ENCODE data around the gene CDKL5. TPM values are rescaled to one million over a fixed set of nuclear protein-coding genes. Genes with fewer than 3 reads are reported as not detected.

The CDKL5 gene
- 1 to 10 TPM in 1 of 2 donors, under 1 TPM in 1; 0.95 to 1.7 TPM for total RNA-seq

DNA sequence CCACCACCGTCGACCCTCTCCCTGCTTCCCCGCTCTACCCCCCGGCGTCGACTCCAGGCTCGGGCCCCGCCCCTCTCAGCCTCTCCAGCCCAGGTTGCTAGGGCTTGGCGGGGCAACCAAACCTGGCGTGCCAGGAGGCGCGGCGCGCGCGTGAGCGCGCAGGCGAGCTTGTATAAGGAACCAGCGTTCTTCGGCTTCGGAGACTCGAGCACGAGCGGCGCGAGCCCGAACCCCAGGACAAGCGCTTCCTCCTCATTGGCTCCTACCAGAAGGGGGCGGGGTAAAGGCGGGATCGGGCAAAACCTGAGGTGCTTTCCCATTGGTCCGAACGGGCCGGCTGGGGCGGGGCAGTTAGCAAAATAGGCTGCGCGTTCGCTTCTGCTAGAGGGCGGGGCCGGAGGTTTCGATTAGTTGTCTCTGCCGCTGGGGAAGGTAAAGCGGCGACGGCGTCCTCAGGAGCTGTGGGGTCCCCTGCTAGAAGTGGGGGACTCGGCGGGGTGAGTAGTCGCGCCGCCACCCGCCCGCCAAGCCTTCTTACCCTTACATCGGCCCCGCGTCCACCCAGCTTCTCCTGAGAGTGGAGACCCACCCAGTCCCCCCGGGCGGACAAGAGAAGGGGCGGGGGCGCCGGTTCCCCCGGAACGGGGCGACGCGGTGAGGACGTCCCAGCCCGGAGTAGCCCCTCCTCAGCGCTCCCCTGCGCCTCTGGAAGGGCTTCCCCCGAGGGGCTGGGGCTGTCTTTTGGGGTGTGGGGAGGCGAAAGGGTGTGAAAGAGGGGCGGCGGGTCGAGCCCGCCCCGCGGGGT lies at the start of gene CDKL5:
Gene CDKL5, plus strand, starts transcription at position 410 of the 805 bp plus-strand sequence. CDS start 81,489 bp downstream, outside the sequence.
- Mint-ChIP-seq H3K9me3 (no peaks in the 10 kb centered on the region), H3K27me3 (no peaks in the 10 kb centered on the region), H3K4me3 (peak within 1 kb of the TSS; percentile 89), H3K4me1 (peaks cover 5% of the 10 kb centered on the region), H3K27ac (peak within 1 kb of the TSS; percentile 54), H3K36me3 (ENCODE audit: low read depth) (no peaks in the 10 kb centered on the region)
- peak; percentile 94 for ATAC-seq (replicated peaks)

DNA sequence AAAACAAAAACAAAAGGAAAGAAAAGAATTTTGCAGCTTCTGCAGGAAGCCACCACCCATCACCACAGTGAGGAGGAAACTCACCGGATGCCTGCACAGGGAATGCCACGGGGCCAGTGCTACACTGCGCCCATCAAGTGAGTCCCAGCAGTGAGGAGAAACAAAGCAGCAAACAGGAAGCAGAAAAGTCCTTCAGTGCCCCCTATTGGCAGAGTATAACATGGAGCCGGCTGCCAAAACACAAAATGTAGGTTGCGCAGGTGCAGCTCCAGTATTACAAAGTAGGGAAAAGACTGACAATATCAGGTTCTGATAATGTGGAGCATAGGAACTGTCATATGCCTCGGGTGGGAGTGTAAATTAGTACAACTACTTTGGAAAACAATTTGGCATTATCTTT lies 47.6 kb upstream of the CDKL5 start:
- Mint-ChIP-seq H3K9me3 (no peaks in the 10 kb centered on the region), H3K4me3 (no peak overlapping the region), H3K4me1 (no peaks in the 10 kb centered on the region), H3K27ac (no peak overlapping the region), H3K36me3 (ENCODE audit: low read depth) (no peaks in the 10 kb centered on the region), H3K27me3 (no peaks in the 10 kb centered on the region)
- peak; percentile 54 for ATAC-seq (replicated peaks)

DNA sequence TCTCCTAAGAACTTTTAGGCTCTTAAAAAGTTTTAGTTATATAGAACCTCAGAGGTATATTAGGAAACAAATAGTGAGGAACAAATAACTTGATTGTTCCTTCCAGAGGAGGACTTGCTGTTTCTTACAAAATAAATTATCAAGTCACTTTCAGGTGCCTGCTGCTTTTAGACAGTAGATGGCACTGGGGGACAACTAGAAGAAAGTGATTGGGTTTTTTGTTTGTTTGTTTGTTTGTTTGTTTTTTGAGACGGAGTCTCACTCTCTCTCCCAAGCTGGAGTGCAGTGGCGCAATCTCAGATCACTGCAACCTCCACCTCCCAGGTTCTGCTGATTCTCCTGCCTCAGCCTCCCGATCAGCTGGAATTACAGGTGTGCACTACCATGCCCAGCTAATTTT lies 35.4 kb upstream of the CDKL5 start:
- Mint-ChIP-seq H3K36me3 (ENCODE audit: low read depth) (no peaks in the 10 kb centered on the region), H3K9me3 (no peaks in the 10 kb centered on the region), H3K27ac (no peak overlapping the region), H3K27me3 (no peaks in the 10 kb centered on the region), H3K4me3 (no peak overlapping the region), H3K4me1 (no peaks in the 10 kb centered on the region)
- ATAC-seq (replicated peaks), result no peak

DNA sequence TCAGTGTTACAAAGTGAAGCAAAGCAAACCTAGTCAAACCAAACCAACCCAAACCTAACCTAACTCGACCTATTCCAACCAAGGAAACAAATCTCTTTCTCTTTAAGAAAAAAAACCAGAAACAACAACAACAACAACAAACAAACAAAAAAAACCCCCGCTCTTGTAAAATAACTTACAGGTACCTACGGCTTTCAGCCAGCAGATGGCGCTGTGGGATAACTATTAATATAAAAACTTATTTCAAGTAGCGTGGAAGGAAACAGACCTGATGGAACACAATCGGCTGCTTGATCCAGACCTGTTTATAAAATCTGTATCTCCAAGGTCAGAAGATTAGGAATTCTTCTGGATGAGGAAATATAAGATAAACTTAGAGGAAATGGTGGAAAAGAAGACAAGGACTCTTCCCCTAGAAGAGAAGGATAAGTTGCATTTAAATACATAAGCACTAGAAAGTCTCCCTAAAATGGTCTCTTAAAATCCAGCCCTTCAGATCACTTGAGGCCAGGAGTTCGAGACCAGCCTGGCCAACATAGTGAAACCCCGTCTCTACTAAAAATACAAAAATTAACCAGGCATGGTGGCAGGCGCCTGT lies 34.4 kb upstream of the CDKL5 start:
- Mint-ChIP-seq H3K9me3 (no peaks in the 10 kb centered on the region), H3K36me3 (ENCODE audit: low read depth) (no peaks in the 10 kb centered on the region), H3K27ac (no peak overlapping the region), H3K27me3 (no peaks in the 10 kb centered on the region), H3K4me1 (no peaks in the 10 kb centered on the region), H3K4me3 (no peak overlapping the region)
- ATAC-seq (replicated peaks), result no peak

DNA sequence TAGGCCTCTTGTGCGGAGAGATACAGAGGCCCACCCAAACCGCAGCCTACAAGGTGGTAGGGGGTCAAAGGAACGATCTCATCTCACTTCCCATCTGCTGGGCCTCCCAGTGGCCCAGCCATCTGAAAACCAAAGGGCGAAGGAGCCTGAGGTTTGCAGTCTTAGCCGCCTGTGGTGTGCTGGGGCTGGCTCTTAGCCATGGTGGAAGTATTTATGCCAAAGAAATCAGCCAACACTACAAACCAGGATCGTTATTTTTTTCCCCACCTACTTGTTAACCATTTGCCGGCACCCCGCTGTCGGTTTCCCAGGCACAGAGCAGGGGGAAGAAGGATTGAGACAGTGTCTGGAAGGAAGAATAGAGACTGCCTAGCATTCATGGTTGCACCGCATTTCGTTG lies 30.9 kb upstream of the CDKL5 start:
- Mint-ChIP-seq H3K36me3 (ENCODE audit: low read depth) (no peaks in the 10 kb centered on the region), H3K27ac (no peak overlapping the region), H3K4me1 (no peaks in the 10 kb centered on the region), H3K27me3 (no peaks in the 10 kb centered on the region), H3K9me3 (no peaks in the 10 kb centered on the region), H3K4me3 (no peak overlapping the region)
- ATAC-seq (replicated peaks), result no peak

DNA sequence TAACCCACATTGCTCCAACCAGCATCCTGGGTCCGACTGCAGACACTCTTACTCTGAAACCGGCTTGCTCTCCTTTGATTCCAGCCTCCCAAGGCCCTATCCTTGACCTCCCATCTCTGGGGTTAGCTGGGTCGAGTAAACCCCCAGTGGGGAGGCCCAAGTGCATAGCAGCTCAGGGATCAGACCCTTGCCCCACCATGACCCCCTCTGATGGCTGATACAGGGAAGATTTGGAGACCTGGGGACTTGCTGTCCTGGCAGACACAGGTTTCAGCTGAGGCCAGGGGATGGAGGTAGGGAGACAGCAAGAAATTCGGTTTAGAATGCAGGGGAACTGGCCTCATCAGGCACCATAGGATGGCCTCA lies 23.6 kb upstream of the CDKL5 start:
- Mint-ChIP-seq H3K4me1 (no peaks in the 10 kb centered on the region), H3K36me3 (ENCODE audit: low read depth) (no peaks in the 10 kb centered on the region), H3K27ac (no peak overlapping the region), H3K27me3 (no peaks in the 10 kb centered on the region), H3K9me3 (no peaks in the 10 kb centered on the region), H3K4me3 (no peak overlapping the region)
- ATAC-seq (replicated peaks), result no peak

DNA sequence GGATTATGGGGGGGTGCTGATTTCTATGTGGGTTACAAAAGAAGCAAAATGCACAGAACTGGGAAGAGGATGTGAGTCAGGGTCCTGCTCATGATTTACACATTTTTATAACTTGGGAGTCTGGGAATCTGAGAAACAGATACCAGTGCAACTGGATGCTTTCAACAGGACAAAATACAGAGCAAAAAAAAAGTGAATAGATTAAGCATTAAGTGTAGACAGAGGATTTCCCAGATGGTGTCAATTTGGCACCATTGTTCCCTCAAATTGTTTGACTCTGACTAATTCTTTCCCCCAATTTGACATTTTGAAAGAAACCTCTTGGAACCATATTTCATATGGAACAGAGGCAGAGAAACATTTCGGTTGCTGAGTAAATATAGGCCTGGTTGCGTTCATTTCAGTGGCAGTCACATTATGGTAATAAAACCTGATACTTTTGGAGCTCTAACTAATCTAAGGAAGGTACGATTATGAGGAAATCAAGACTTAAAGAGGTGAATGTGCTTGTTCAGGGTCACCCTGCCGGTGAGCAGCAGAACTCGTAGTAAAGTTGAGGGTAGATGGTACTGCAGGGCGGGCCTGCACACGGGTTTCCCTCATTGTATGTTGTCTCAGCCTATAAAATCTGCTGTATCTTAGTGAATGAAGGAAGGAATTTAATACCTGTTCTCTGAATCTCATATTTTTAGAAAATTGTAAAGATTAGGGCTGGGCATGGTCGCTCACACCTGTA lies 18.7 kb upstream of the CDKL5 start:
- H3K9me3 Mint-ChIP-seq, result no peaks in the 10 kb centered on the region
- no peak overlapping the region for H3K27ac Mint-ChIP-seq
- no peaks in the 10 kb centered on the region for H3K36me3 Mint-ChIP-seq (ENCODE audit: low read depth)
- H3K27me3 Mint-ChIP-seq, result no peaks in the 10 kb centered on the region
- no peak for ATAC-seq (replicated peaks)
- H3K4me1 Mint-ChIP-seq, result no peaks in the 10 kb centered on the region
- no peak overlapping the region for H3K4me3 Mint-ChIP-seq

DNA sequence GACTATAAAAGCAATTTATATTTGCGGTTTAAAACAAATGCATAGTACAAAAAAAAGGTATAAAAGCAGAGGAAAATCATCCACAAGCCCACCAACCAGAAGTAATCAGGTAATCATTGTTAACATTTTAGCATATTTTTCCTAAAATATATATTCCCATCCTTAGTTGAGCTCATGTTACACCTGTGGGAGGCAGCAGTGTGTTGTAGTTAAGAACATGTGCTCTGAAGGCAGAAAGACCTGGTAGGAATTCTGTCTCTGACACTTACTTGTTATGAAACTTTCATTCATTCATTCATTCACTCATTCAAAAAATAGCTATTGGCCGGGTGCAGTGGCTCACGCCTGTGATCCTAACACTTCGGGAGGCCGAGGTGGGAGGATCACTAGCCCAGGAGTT lies 15.4 kb upstream of the CDKL5 start:
- H3K4me3 Mint-ChIP-seq, result no peak overlapping the region
- H3K27ac Mint-ChIP-seq, result no peak overlapping the region
- no peaks in the 10 kb centered on the region for H3K4me1 Mint-ChIP-seq
- no peaks in the 10 kb centered on the region for H3K36me3 Mint-ChIP-seq (ENCODE audit: low read depth)
- H3K27me3 Mint-ChIP-seq, result no peaks in the 10 kb centered on the region
- ATAC-seq (replicated peaks), result no peak
- H3K9me3 Mint-ChIP-seq, result no peaks in the 10 kb centered on the region

DNA sequence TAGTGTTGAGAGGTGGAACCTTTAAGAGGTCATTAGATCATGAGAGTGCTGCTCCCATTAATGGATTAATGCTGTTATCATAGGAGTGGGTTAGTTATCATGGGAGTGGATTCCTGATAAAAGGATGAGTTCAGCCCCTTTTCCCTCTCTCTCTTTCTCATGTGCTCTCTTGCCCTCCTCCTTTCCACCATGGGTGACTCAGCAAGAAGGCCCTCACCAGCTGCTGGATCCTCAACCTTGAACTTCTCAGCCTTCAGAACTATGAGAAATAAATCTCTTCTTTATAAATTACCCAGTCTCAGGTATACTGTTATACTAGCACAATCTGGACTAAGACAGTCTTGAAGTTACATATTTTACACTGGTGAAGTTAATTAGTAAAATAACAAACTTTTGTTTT lies 10.0 kb upstream of the CDKL5 start:
- H3K36me3 Mint-ChIP-seq (ENCODE audit: low read depth), result no peaks in the 10 kb centered on the region
- no peak for ATAC-seq (replicated peaks)
- H3K4me3 Mint-ChIP-seq, result no peak overlapping the region
- no peak overlapping the region for H3K27ac Mint-ChIP-seq
- H3K9me3 Mint-ChIP-seq, result no peaks in the 10 kb centered on the region
- H3K4me1 Mint-ChIP-seq, result no peaks in the 10 kb centered on the region
- H3K27me3 Mint-ChIP-seq, result no peaks in the 10 kb centered on the region

DNA sequence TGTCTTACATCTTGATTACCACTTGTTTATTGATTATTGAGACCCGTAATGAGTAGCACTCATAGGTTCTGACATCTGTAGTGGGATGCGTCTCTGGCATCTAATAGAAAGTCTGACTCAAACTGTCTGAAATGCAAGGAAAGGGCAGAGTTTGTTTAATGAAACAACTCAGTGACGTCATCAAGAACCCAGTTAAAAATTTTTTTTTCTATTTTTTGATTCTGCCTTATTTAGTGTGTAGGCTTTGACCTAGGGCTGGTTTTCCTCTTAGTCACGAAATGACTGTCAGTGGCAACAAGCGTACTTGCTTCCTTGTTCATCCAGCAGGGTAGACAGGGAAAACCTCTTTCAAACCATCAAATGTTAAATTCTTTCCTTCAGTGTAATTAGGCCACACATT lies 3.1 kb upstream of the CDKL5 start:
- H3K4me3 Mint-ChIP-seq, result no peak overlapping the region
- H3K27ac Mint-ChIP-seq, result no peak overlapping the region
- no peak for ATAC-seq (replicated peaks)
- peaks cover 5% of the 10 kb centered on the region for H3K4me1 Mint-ChIP-seq
- no peaks in the 10 kb centered on the region for H3K27me3 Mint-ChIP-seq
- no peaks in the 10 kb centered on the region for H3K36me3 Mint-ChIP-seq (ENCODE audit: low read depth)
- no peaks in the 10 kb centered on the region for H3K9me3 Mint-ChIP-seq

DNA sequence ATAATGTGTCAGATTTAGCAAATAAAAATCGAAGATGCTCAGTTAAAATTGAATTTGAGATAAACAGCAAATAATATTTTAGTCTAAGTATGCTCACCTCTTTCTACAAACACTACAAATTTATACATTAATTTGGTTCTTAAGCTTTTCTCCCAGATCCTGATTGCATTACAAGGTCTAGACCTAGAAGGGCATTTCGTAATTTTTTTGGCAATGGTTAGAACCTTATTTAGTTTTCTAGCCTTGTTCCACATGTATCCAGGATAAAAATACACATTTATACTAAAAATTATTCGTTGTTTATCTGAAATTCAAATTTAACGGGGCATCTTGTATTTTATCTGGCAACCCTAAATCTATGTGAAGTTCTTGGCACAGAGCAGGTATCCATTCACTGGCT lies 2.5 kb upstream of the CDKL5 start:
- no peaks in the 10 kb centered on the region for H3K9me3 Mint-ChIP-seq
- no peak overlapping the region for H3K27ac Mint-ChIP-seq
- H3K36me3 Mint-ChIP-seq (ENCODE audit: low read depth), result no peaks in the 10 kb centered on the region
- H3K4me1 Mint-ChIP-seq, result peaks cover 5% of the 10 kb centered on the region
- H3K27me3 Mint-ChIP-seq, result no peaks in the 10 kb centered on the region
- no peak overlapping the region for H3K4me3 Mint-ChIP-seq
- ATAC-seq (replicated peaks), result no peak

DNA sequence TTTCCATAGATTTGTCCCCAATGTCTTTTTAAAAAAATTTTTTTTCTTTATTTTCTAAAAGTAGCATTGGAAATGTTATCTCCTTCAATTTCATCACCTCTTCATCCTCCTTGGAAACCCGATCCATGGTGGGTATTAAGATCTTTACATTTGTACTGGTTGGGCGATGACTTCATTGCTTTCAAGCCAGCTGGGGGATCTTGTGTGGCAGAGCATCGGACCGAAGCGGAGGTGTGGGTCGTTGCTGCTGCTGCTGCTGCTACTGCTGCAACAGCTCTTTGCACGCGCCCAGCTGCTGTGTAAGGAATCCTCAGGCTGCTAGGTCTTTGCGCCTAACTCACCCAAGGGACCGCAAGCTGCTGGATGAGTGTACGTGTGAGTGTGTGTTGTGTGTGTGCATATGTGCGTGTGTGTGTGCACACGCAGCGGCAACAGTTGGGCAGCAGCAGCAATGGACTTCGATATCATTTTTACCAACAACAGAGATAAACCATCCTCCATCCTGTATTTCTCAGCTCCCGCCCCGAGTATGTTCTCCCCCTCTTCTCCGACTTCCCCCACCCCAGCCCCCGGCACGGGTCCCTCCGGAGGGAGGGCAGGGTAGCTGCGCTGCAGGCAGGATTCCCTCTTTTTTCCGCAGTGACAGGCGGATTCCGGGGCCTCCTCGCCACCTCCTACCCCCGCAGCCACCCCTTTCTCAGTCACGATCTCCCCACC lies 768 bp upstream of the CDKL5 start:
- Mint-ChIP-seq H3K27me3 (no peaks in the 10 kb centered on the region), H3K9me3 (no peaks in the 10 kb centered on the region), H3K4me1 (peaks cover 5% of the 10 kb centered on the region), H3K36me3 (ENCODE audit: low read depth) (no peaks in the 10 kb centered on the region), H3K4me3 (peak overlapping the region; percentile 89), H3K27ac (peak overlapping the region; percentile 54)
- ATAC-seq (replicated peaks), result peak; percentile 13

DNA sequence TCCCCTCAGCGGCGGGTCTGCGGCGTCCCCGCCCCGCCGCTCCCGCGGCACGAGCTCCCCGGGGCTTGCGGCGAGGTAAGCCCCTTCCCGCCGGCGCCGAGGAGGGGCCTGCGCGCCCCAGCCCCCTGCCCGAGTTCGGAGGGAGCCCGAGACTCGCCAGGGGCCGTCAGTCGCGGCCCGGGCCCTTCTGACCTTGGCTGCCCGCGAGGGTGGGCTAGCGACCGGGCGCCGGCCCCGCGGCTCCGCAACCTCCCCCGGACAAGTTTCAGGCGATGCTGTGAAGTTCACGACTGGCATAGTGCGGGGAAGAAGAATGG lies 554 bp downstream of the CDKL5 start:
- no peak overlapping the region for H3K27ac Mint-ChIP-seq
- H3K27me3 Mint-ChIP-seq, result no peaks in the 10 kb centered on the region
- peak overlapping the region; percentile 73 for H3K4me3 Mint-ChIP-seq

DNA sequence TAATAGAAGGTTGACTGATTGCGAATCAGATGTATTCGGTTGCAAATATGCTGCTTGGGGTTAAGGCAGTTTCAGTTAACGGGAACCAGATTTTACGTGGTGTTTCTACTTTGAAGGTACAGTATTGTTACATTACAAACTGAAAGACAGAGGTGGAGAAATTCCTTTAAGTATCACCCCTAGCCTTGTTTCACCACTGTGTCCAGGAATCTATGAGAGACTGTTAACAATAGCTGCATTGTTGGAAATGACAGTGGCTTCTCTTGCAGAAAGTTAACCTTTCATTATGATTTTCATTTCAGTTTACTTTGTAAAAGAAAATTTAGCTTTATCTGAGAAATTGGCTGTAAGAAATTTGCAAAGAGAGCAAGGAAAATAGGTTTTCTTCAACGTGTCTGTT lies 2.6 kb downstream of the CDKL5 start:
- Mint-ChIP-seq H3K9me3 (no peaks in the 10 kb centered on the region), H3K4me3 (no peak overlapping the region), H3K27me3 (no peaks in the 10 kb centered on the region), H3K27ac (no peak overlapping the region), H3K4me1 (peaks cover 5% of the 10 kb centered on the region), H3K36me3 (ENCODE audit: low read depth) (no peaks in the 10 kb centered on the region)
- no peak for ATAC-seq (replicated peaks)

More for the DNA sequence above, 554 bp downstream of the CDKL5 start:
- peaks cover 5% of the 10 kb centered on the region for H3K4me1 Mint-ChIP-seq
- no peak for ATAC-seq (replicated peaks)
- no peaks in the 10 kb centered on the region for H3K36me3 Mint-ChIP-seq (ENCODE audit: low read depth)
- H3K9me3 Mint-ChIP-seq, result no peaks in the 10 kb centered on the region

Measured in activated T-helper 17 cell treated with anti-CD3 and anti-CD28 coated beads, Interleukin-2, amount 50 U/mL, for 72 hours (primary cell).